NT2/D1 (cell line): Measurements from ENCODE around the gene INSC.

ENCODE experiments used
- SUZ12 ChIP-seq: IDR thresholded peaks from 2 replicates; pipeline ENCODE4 v1.6.1; 2011; ENCODE audit not compliant: insufficient read length, insufficient read depth; ENCODE audit errors: extremely low read depth
- YY1 ChIP-seq: IDR thresholded peaks from 2 replicates; pipeline ENCODE4 v1.6.1; 2011; ENCODE audit not compliant: insufficient read length, insufficient read depth
- ZNF274 ChIP-seq: IDR thresholded peaks from 2 replicates; pipeline ENCODE4 v1.6.1; 2011; ENCODE audit warnings: mild to moderate bottlenecking, low read depth, low read length

- TF ChIP-seq YY1 (no peak), SUZ12 (no peak), ZNF274 (no peak)
These were observed 152.3 kb downstream of the INSC start for GRCh38 chr11:15266999-15267398.
